ENCODE data around the gene LCE1F. TPM values are rescaled to one million over a fixed set of nuclear protein-coding genes. Genes with fewer than 3 reads are reported as not detected.

The LCE1F gene
- total RNA-seq, 1 experiment from 2014 or later = not detected

- POLR2A ChIA-PET = no interaction called here
- BruUV-seq (replicated peaks) = no TSS peak
- ATAC-seq = no peak
- no peaks in the 10 kb centered on the region for H3K36me3 ChIP-seq (ENCODE audit: control insufficient read depth in 1 of 2, insufficient read depth in 2 of 2, low read length in 2 of 2)
- no peak overlapping the region for H3K4me3 ChIP-seq (replicated peaks in 1 of 2; ENCODE audit: low read depth in 1 of 2, low read length in 2 of 2)
- no peaks in the 10 kb centered on the region for H3K4me1 ChIP-seq (ENCODE audit: control insufficient read depth in 1 of 2, insufficient read depth in 2 of 2, low read length in 2 of 2)
- no peaks in the 10 kb centered on the region for H3K79me2 ChIP-seq (ENCODE audit: insufficient read depth, low read length)
- peaks cover 39% of the 10 kb centered on the region for H3K27me3 ChIP-seq (ENCODE audit: insufficient read depth, low read length)
- H2AFZ ChIP-seq (ENCODE audit: low read depth, low read length, poor library complexity, severe bottlenecking) = no peak overlapping the region
- intact Hi-C loops (cut with micrococcal nuclease) = no loop called here
- no peaks in the 10 kb centered on the region for H4K20me1 ChIP-seq (ENCODE audit: insufficient read depth)
- H3K9me2 ChIP-seq (ENCODE audit: insufficient read depth) = no peaks in the 10 kb centered on the region
- H3K9me3 ChIP-seq (ENCODE audit: control insufficient read depth in 1 of 2, insufficient read depth in 1 of 2, low read depth in 1 of 2, low read length in 2 of 2) = no peaks in the 10 kb centered on the region
- RAD21 ChIA-PET (ENCODE audit: low non-redundant PET in 1 of 2, low total read pairs in 2 of 2, uncharacterized antibody in 2 of 2, unreplicated experiment in 2 of 2) = no interaction called here
- no peak overlapping the region for H3K27ac ChIP-seq (ENCODE audit: low read depth, low read length)
- TF ChIP-seq EZH2 (IDR thresholded peaks at IDR 0.05) (no peak), FOSL1 (IDR thresholded peaks at IDR 0.05; ENCODE audit: low read depth) (no peak), RAD21 (IDR thresholded peaks at IDR 0.05; ENCODE audit: low read depth) (no peak), POLR2A (IDR thresholded peaks at IDR 0.05; ENCODE audit: borderline replicate concordance, extremely low read depth, insufficient read depth, insufficient read length) (no peak), ZBTB33 (IDR thresholded peaks at IDR 0.05; ENCODE audit: extremely low read depth, insufficient replicate concordance, low read length) (no peak), CBX3 (IDR thresholded peaks at IDR 0.05; ENCODE audit: low read depth) (no peak), EGR1 (IDR thresholded peaks at IDR 0.05; ENCODE audit: low read depth) (no peak), POLR2AphosphoS5 (IDR thresholded peaks at IDR 0.05; ENCODE audit: low read depth, low read length) (no peak), TCF7L2 (IDR thresholded peaks at IDR 0.05; ENCODE audit: borderline replicate concordance, extremely low read depth, insufficient read depth, insufficient read length) (no peak), ZNF274 (IDR thresholded peaks at IDR 0.05; ENCODE audit: low read depth, low read length) (no peak), EZH2phosphoT487 (IDR thresholded peaks at IDR 0.05; ENCODE audit: borderline replicate concordance) (no peak), YY1 (IDR thresholded peaks at IDR 0.05; ENCODE audit: extremely low read depth, insufficient replicate concordance, low read depth, low read length) (no peak), JUND (IDR thresholded peaks at IDR 0.05) (no peak), CTCF (IDR thresholded peaks at IDR 0.05 in 2 of 3, conservative IDR thresholded peaks at IDR 0.05 in 1 of 3; ENCODE audit: borderline replicate concordance in 1 of 3, insufficient read depth in 1 of 3, low read depth in 2 of 3, low read length in 2 of 3) (no peak), ELF1 (IDR thresholded peaks at IDR 0.05; ENCODE audit: borderline replicate concordance, low read depth) (no peak)
- H3K9ac ChIP-seq (ENCODE audit: low read length) = no peak overlapping the region
- H3K4me2 ChIP-seq (ENCODE audit: low read length) = no peak overlapping the region
- CTCF ChIA-PET = interaction anchor here (1.2 kb wide), 1 partner anchor 24 kb away, joined by 3 read pairs; no protein-coding TSS in a partner anchor
- no peak for DNase-seq (ENCODE audit: low read depth, low spot score)
These were observed 26.4 kb downstream of the LCE1F start for GRCh38 chr1:152801333-152801732.
